ENCODE measurements around the gene MALL.

DNA sequence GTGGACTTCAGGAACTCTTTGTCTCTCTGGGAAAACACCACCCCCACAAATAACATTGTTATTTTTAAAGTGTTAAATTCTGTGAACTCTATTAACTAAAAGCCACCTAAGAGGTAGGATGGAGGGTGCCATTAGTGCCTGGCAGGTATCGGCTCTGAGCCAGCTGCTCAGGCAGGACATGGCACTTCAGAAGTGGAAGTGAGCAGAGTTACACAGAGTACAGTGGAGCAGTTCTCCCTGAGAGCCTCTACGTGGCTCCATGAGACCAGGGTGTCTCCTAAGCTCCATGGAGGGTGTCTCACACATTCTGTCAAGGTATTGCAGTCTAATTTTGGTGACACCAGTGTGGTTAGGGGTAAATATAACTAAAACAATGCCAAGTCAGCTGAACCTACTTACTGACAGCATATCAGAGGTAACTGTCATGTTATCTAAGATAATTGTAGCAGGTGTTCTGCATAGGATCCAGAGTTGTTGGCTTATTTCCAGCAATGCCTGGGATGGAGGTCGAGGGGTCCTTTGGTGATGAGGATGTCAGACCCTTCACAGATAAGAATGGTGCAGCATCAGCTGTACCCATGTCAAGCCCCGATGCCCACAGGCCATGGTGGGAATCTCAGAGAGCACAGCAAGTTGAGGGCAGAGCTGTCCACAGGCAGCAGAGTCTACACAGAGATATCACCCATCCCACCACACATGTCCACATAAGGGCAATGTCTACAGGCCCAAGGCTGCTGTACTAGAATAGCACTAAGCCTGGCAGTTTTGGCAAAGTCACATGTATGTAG lies 8.6 kb upstream of the MALL start:
- TF ChIP-seq SATB2 (CRISPR knock-in tag; IDR thresholded peaks at IDR 0.05) (no peak), FOXM1 (CRISPR knock-in tag; IDR thresholded peaks at IDR 0.05) (no peak), ZNF343 (CRISPR knock-in tag; IDR thresholded peaks at IDR 0.05) (no peak)
- TF ChIP-seq, protein P1, sequence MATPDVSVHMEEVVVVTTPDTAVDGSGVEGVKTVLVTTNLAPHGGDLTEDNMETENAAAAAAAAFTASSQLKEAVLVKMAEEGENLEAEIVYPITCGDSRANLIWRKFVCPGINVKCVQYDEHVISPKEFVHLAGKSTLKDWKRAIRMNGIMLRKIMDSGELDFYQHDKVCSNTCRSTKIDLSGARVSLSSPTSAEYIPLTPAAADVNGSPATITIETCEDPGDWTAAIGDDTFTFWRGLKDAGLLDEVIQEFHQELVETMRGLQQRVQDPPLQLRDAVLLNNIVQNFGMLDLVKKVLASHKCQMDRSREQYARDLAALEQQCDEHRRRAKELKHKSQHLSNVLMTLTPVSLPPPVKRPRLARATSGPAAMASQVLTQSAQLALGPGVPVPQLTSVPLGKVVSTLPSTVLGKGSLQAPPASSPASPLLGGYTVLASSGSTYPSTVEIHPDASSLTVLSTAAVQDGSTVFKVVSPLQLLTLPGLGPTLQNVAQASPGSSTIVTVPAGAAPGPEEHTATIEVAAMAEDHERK (CRISPR knock-in tag; IDR thresholded peaks at IDR 0.05; ENCODE audit: low read depth), result no peak
- TF ChIP-seq, protein P2, sequence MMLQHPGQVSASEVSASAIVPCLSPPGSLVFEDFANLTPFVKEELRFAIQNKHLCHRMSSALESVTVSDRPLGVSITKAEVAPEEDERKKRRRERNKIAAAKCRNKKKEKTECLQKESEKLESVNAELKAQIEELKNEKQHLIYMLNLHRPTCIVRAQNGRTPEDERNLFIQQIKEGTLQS (CRISPR knock-in tag; IDR thresholded peaks at IDR 0.05), result no peak
- TF ChIP-seq, protein P3, sequence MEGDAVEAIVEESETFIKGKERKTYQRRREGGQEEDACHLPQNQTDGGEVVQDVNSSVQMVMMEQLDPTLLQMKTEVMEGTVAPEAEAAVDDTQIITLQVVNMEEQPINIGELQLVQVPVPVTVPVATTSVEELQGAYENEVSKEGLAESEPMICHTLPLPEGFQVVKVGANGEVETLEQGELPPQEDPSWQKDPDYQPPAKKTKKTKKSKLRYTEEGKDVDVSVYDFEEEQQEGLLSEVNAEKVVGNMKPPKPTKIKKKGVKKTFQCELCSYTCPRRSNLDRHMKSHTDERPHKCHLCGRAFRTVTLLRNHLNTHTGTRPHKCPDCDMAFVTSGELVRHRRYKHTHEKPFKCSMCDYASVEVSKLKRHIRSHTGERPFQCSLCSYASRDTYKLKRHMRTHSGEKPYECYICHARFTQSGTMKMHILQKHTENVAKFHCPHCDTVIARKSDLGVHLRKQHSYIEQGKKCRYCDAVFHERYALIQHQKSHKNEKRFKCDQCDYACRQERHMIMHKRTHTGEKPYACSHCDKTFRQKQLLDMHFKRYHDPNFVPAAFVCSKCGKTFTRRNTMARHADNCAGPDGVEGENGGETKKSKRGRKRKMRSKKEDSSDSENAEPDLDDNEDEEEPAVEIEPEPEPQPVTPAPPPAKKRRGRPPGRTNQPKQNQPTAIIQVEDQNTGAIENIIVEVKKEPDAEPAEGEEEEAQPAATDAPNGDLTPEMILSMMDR (CRISPR knock-in tag; IDR thresholded peaks at IDR 0.05), result 0 out of 2 replicates have a peak, but pooled peaks have one; percentile 18
